GM21825 (cell line): ENCODE measurements around the gene VWA5B1.

ENCODE experiments used
- ATAC-seq: cut with Tn5 transposase; IDR thresholded peaks from one replicate; pipeline ENCODE4 v1.9.1; 2021; ENCODE audit warnings: mild to moderate bottlenecking, moderate library complexity; ENCODE audit not compliant: unreplicated experiment

The VWA5B1 gene

DNA sequence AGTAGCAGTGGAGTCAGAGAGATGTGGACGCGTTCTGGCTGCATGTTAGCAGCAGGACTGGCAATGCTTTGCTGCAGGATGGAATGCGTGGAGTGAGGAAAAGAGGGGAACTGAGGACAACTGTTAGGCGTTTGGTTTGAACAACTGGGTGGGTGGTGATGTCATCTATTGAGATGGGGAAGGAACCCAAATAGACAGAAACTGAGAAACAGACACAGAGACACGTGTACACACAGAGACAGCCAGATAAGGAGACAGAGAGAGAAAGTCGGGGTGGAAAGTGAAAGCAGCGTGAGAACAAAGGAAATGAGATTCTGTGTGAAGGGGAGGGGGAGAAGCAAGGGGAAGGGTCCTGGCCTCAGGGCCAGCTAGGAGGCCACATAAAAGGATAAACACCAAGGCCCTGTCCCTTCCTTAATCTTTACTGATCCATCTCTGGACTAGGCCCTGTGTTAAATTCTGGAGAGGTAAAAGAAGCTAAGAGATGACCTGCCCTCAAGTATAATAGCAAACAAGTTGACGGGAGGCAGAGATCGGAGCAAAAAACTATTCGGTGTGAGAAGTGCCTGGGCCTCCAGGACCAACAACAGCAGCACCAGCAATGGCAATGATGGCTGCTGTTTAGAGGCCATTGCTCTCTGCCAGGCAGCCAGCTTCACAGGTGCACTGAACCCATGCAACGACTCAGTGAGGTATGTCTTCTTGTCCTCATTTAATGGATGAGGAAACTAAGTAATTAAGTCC is 31.6 kb downstream of the VWA5B1 start:
- peak; percentile 80 for ATAC-seq

DNA sequence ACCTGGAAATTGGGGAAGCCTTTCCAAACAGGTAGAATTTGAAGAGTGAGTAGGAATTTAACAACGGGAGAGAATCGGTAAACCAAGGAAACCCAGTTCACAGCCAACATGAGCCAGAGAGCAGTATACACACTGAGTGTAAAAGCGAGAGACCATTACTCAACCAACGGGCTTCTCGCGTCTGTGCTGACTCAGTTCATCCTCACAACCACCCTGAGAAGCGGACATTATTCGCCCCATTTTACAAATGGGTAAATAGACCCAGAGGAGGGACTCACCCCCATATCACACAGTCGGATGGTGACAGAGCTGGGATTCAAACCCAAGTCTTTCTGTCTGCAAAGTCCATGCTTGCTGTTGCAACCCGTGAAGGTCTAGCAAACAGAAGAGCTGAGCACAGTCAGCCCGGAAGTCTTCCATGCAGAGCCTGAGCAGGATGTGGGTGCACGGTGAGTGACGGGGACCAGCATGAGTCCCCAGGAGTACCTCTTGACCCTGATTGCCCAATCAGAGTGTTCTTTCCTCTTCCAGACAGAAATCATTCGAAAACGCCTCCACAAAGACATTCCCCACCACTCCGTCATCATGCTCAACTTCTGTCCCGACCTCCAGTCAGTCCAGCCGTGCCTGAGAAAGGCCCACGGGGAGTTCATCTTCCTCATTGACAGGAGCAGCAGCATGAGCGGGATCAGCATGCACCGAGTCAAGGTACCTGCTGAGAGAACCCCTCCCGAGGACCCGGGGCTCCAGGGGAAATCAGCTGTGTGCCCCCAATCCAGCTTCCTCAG is 32.3 kb downstream of the VWA5B1 start:
- no peak for ATAC-seq

DNA sequence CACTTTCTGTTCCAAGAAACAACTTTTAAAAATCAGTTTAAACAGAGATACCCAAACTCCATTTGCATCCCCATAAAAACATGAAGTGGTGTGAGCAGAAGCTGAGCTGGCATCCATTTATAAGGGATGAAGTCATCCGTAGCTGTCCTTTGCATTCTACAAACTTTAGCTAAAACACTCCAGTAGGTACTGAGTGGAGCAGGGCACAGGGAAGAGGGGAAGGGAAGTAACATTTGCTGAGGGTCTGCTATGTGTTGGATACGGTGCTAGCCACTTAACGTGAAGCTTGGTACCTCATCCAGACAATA is 32.9 kb downstream of the VWA5B1 start:
- ATAC-seq: no peak

DNA sequence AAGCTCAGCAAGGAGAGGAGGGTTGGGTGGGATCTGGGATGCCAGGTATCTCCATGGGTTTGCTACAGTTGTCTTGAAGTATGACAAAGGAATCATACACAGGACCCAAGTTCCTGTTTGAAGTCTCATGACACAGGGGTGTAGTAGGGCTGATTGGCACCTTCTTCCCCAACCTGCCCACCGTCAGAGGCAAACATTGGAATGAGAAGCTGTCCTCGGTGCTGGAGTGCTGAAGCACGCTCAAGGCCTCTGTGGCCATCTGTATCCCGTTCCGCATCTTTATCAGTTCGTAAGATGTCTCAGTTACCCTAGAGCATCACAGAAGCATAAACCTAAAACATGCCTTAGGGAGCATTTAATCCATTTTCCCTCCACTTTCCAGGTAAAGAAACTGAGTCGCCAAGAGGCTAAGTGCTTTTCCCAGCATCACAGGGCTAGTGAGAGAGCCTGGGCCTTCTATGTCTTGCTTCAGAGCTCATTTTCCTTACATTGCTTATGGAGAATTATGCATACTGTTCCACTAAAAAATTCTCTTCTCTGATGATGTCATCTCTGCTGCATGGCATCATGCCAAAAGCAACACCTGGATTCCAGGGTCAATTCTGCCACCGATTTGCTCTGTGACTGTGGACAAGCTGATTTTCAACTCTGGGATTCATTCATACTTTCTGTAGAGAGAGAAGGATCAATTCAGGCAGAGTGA is 34.2 kb downstream of the VWA5B1 start:
- ATAC-seq: no peak

DNA sequence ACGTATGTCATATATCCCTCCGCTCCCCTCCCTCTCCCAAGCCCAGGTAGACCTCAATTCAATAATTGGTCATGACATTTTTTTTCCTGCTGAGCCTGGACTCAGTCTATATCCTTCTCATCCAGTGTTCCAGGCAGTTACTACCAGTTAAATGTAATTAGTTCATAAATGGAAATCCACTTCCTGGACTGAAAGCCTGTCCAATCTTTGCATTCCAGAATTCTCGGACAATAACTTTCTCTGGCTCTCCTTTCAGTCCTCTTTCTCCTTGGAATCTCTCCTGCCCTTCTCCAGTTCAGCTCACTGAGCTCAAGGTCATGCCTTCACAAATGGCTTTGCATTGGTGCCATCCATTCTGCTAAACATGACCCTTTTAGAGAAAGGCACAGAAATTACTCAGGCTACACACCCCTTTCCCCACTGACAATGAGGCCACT is 34.8 kb downstream of the VWA5B1 start:
- ATAC-seq: no peak

DNA sequence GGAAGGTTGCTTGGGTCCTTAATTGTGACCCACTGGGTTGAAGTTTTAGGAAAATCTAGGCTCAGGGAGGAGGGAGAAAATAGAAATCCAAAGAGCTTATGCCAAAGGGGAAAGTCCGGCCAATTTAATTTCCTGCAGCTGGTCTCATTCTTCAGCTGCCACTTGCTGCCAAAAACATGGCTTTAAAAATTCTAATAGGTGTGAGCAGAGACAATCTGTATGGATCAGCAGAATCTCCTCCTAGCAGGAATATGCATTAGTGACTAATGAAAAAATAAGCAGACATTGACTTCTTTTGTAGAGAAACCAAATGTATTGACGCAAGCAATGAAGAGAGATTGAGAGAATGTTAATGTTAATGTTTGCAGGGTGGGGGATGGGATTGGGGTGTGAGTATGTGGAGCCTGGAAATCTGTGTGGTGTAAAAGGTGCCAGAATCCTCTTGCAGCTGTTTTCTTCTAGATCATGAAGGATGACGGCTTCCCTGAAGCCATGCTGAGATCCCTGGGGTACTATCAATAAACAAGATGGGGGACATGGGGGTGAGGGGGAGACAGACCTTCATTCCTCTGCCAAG is 35.3 kb downstream of the VWA5B1 start:
- no peak for ATAC-seq

DNA sequence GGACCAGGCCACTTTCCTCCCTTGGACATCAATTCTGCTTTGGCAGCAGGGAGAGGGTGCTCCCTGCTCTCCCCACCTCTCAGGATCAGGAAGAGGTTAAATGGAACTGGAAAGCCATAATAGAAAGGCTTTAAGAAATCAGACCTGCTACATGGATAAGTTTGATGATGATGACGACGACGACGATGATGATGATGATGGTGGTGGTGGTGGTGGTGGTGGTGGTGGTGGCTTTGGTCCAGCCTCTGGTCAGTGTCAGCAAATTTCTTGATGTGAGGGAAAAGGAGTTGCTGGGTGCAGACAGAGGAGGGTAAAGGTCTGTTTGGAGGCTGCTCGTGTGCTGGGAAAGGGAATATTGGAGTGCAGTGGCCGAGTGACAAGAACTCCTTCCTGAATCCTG is 36.8 kb downstream of the VWA5B1 start:
- no peak for ATAC-seq

DNA sequence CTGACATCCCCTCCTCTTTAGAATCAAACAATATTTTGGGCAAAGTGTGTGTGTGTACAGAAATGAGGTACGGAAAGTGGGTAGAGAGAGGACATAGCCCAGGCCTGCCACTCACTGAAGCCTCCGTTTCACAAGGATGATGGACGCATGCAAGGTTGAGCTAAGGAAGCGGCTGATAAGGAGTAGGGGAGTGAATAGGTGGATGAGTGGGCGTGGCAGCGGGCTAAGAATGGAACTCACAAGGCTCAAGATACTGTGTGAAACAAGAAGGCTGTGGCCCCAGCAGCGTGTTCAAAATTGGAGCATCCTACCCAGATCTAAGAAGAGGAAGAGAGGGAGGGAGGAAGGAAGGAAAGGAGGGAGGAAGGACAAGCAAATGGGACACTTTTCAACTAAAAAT is 37.5 kb downstream of the VWA5B1 start:
- no peak for ATAC-seq

DNA sequence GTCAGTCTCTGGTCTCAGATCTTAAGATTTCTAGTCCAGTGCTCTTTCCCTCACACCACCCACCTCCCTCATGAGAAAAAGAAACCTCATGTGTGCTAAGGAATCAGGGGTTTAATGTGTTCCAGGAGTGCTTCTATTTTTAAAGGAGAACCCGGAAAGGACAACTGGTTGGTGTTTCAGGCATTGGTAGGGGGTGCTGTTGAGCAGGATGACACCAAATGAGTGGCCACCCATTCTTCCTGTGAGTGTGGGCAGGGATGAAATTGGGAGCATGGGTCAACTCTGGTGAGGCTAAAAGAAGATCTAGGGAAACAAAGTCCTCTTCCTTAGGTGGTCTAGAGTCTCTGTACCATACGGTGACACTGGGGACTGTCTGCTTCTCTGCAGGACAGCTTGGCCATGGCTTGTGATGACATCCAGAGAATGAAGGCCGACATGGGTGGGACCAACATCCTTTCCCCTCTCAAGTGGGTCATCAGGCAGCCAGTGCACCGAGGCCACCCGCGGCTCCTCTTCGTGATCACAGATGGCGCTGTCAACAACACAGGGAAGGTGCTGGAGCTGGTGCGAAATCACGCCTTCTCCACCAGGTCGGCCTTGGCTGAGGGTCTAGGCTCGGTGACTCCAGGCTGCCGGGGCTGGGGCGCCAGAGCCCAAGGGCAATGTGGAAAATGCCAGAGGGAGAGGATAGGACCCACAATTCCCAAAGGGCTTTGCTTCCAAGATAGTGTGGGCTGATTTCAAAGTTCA is 39.3 kb downstream of the VWA5B1 start:
- ATAC-seq: no peak

DNA sequence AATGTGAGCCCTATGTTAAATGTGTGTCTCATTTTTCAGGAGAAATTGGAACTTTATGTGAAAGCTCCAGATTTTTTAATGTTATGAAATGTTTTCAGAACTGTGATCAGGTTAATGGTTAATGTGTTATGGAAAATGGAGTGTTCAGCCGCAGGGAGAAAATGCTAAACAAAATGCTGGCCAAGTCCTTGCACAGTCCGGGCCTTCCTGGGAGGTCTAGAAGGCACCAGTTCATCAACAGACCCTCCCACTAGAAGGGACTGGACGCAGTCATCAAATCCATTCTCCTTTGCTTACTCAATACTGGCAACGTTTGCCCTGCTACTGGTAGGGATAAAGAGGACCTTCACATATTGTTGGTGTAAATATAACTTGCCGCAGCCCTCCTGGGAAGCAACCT is 43.4 kb downstream of the VWA5B1 start:
- ATAC-seq: no peak

DNA sequence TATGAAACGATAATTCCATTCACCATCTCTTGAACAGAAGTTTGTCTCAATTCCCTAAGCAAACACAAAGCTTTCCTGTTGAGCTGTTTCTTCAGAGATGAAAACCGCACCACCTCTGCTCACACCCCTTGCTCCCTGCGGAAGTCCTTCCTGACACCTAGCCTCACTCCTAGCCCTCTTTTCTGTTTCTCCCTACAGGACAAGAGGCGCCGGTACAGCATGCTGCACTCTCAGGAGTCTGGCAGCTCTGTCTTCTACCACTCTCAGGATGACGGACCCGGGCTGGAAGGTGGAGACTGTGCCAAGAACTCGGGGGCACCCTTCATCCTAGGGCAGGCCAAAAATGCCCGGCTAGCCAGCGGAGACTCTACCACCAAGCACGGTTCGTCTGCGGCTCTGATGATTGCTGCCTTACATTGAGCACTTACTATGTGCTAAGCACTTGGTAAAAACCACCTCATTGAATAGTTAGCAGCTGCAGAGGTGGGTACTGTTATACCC is 45.5 kb downstream of the VWA5B1 start:
- no peak for ATAC-seq

DNA sequence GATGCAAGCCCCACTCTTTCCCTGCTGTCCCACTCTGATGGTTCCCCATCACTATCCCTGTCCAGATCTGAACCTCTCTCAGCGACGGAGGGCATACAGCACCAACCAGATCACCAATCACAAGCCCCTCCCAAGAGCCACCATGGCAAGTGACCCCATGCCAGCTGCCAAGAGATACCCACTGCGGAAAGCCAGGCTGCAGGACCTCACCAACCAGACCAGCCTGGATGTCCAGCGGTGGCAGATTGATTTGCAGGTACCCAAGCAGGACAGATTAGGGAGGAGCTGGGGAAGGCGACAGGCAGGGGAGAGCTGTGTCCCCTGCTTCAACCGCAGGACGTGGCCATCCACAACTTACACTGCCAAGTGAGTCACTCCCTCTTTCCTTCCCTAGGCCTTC is 46.9 kb downstream of the VWA5B1 start:
- no peak for ATAC-seq

DNA sequence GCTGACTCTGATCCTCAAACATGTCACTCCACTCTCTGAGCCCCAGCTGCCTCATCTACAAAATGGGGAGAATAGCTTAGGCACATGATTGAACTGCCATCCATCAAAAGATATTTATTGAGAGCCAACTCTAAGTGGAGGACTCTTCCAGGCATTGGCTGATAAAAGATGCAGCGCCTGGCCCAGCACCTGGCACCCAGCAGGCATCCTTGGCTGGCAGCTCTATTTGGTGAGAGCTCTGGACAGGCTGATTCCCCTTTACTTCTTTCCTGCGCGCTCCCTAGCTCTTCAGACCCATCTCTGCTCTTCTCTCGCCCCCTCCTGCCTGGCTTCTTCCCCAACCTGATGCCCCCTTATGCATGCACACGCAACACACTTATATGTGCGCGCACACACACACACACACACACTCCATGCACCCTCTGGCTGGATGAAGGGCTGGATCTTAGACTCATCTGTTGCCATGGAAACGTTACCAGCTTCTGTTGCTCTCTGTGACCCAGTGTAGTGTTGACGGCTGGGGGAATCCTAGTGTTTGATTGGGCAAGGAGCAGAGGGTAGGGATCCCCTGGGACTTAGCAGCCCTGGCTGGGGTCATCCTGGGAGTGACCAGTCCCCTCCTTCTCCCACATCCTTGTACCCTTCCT is 49.3 kb downstream of the VWA5B1 start:
- ATAC-seq: no peak

DNA sequence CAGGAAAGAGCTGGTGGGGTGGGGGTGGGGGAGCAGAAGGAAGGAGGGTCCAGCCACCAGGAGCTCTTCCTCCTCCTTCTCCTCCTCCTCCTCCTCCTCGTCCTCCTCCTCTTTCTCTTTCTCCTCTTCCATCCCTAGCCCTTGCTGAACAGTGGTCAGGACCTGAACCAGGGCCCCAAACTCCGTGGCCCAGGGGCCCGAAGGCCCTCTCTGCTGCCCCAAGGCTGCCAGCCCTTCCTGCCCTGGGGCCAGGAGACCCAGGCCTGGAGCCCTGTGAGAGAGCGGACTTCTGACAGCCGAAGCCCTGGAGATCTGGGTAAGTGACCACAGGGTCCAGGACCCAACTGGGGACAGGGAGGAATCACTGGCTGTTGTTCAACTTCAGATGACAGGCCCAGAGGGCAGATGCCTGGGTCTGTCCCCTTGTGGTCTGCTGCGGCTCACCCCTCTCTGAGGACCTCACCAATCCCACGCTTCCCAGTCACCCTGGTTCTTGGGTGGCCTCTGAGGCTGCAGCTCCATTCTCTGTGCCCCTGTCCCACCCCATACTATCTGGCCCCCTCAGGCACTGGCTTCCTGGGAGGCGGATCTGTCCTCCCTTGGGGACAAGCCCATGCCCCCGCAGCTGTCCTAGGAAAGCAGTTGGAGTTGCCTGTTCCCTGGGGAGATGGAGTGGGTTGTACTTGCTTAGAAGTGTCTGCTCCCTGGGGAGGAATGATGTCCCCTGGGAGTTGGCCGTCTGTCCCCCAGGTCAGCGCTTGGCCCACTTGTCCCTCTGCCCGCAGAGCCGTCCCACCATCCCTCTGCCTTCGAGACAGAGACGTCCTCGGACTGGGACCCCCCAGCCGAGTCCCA is 51.8 kb downstream of the VWA5B1 start:
- ATAC-seq: no peak

DNA sequence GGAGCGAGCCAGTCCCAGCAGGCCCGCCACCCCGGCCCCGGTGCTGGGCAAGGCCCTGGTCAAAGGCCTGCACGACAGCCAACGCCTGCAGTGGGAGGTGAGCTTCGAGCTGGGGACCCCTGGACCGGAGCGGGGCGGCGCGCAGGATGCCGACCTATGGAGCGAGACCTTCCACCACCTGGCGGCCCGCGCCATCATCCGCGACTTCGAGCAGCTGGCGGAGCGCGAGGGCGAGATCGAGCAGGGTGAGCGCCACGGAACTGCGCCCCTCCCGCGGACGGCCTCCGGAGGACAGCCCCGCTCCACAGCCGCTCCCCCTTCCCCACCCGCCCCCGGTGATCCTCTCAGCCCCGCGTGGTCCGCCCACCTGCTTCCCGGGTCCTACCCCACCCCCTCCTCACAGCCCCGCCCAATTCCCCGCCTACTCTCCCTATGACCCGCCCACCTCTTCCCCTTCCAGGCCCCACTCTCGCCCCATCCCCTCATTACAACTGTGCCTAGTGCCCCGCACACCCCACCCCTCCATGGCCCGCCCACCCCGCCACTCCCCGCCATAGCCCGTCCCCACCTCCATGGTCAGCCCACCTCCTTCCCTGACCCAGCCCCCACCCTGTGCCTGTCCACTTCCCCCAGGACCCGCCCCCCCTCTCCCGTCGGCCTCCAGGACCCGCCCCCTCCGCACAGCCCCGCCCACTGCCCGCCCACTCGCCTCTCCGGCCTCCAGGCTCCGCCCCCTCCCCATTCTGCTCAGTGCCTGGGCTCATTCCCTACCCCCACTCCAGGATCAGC is 52.7 kb downstream of the VWA5B1 start:
- no peak for ATAC-seq

DNA sequence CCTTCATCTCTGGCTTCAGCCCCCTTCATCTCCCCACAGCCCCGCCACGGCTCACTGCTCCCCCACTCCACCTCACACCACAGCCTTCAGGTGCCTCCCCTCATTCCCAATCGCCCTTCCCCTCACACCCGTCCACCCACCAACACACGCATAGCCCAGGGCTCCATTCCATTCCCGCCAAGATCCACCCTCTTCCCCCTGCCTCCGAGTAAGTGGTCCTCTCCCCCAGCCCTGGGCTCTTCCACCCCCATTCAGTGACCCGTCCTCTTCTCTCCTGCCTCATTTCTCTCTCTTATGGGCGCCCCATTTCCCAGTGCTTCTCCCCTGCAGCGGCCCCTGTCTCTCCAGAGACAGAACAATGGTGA is 53.2 kb downstream of the VWA5B1 start:
- ATAC-seq: no peak

DNA sequence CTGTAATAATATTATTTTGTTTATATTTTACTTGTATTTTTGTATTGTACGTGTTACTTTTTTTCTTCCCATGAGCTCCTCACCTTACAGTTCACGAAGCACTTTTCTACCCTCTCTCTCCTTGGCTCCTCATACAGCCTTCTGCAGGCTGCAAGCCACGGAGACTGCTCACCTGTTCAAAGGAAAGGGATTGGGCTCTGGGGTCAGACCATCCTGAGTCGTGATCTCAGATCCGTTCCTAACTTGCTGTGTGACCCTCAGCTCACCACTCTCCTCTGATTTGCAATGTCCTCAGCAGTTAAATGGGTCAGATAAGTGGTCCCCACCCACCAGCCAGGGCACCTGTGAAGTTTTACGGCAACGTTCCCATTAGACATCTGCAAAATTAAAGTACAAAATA is 54.1 kb downstream of the VWA5B1 start:
- ATAC-seq: no peak

DNA sequence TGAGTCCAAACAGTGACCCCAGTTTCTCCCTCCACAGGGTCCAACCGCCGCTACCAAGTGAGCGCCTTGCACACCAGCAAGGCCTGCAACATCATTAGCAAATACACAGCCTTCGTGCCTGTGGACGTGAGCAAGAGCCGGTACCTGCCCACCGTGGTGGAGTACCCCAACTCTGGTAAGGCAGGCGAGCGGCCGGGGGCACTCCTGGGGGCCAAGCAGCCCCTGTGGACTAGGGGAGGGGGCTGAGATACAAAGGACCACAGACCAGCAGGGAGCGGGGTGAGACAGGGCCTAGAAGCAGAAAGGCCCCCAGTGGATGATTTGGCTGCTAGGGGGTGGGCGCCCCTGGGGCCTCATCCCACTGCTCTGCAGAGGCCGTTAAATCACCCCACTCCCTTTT is 54.7 kb downstream of the VWA5B1 start:
- ATAC-seq: no peak

DNA sequence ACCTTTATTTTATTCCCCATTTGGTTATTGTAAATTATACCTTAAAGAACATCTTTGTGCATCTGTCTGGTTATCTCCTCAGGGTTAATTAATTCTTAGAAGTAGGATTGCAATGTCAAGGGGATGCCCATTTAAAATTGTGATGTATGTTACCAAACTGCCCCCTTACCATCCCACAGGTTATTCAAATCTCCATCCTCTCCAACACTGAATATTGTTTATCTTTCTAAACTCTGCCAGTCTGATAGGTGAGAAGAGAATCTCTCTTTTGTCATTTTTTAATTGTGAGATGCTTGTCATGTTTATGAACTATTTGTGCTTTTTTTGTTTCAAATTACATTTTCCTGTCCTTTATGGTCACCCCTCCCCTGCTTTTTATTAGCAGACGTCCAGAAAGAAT is 55.8 kb downstream of the VWA5B1 start:
- no peak for ATAC-seq
